Activated CD8-positive, alpha-beta T cell treated with anti-CD3 and anti-CD28 coated beads, Interleukin-2, amount 10 ng/mL, durations not matched to agents 7 days and 5 days (primary cell): ENCODE results near the gene RNF20. TPM values are rescaled to one million over a fixed set of nuclear protein-coding genes. Genes with fewer than 3 reads are reported as not detected.

Experiments
- ATAC-seq: fragments of 150-1000 bp; cut with Tn5 transposase; one replicate; pipeline ENCODE4 v1.10.0; 2021; ENCODE audit warnings: moderate library complexity
- CTCF ChIA-PET: fragments of 350-600 bp; sonication (Branson Sonifier 250); formaldehyde crosslinking; loops from one replicate; lab custom pipeline; 2021; ENCODE audit warnings: antibody characterized with exemption; lab: Charles Lee
- POLR2A ChIA-PET: fragments of 350-600 bp; sonication (Branson Sonifier 250); formaldehyde crosslinking; loops from one replicate; lab custom pipeline; 2021; ENCODE audit warnings: antibody characterized with exemption; lab: Charles Lee
- DNase-seq: peaks from one replicate; pipeline ENCODE4 v3.0.0-alpha.2; 2020
- H3K27ac Mint-ChIP-seq: one replicate; pipeline ENCODE4 v1.8.0; 2021; ENCODE audit warnings: mild to moderate bottlenecking, mixed read lengths
- H3K27me3 Mint-ChIP-seq: one replicate; pipeline ENCODE4 v1.8.0; 2021; ENCODE audit warnings: low read depth, mixed read lengths
- H3K36me3 Mint-ChIP-seq: one replicate; pipeline ENCODE4 v1.8.0; 2021; ENCODE audit warnings: low read depth, mixed read lengths
- H3K4me1 Mint-ChIP-seq: one replicate; pipeline ENCODE4 v1.8.0; 2021; ENCODE audit warnings: low read depth, mixed read lengths
- H3K4me3 Mint-ChIP-seq: one replicate; pipeline ENCODE4 v1.8.0; 2021; ENCODE audit warnings: mild to moderate bottlenecking, mixed read lengths
- H3K9me3 Mint-ChIP-seq: one replicate; pipeline ENCODE4 v1.8.0; 2022; ENCODE audit warnings: mixed read lengths; ENCODE audit not compliant: insufficient read depth
- total RNA-seq, 2 experiments: library from RNA; stranded (reverse); gene quantifications; one replicate each; pipeline ENCODE4 v1.2.3, GENCODE V29; 2021

Gene RNF20
- total RNA-seq, 2 experiments from 2014 or later, result 39.9 to 41.3 TPM

GRCh38 chr9:101591787-101592446 lies 58.3 kb downstream of the RNF20 start:
- Mint-ChIP-seq H3K27ac (no peak overlapping the region), H3K27me3 (peaks cover 5% of the 10 kb centered on the region), H3K4me3 (no peak overlapping the region), H3K4me1 (peaks cover under 1% of the 10 kb centered on the region), H3K36me3 (no peaks in the 10 kb centered on the region), H3K9me3 (no peaks in the 10 kb centered on the region)
- DNase-seq (no peak), ATAC-seq (no peak)
- CTCF ChIA-PET, result interaction anchor here (1.0 to 1.5 kb wide), 2 partner anchors 9 kb away, joined by 4 to 7 read pairs; no protein-coding TSS in a partner anchor
- POLR2A ChIA-PET, result no interaction called here

- H3K4me1 Mint-ChIP-seq, result no peaks in the 10 kb centered on the region
- no peak for DNase-seq
- no peak for ATAC-seq
- peaks cover 5% of the 10 kb centered on the region for H3K27me3 Mint-ChIP-seq
- CTCF ChIA-PET, result interaction anchor here (1.0 kb wide), 2 partner anchors 9 kb away, joined by 4 read pairs; no protein-coding TSS in a partner anchor
- H3K4me3 Mint-ChIP-seq, result no peak overlapping the region
- no peaks in the 10 kb centered on the region for H3K9me3 Mint-ChIP-seq
- no peaks in the 10 kb centered on the region for H3K36me3 Mint-ChIP-seq
- no peak overlapping the region for H3K27ac Mint-ChIP-seq
- POLR2A ChIA-PET, result no interaction called here
Observed at GRCh38 chr9:101592788-101593187, 59.1 kb downstream of the RNF20 start.

GRCh38 chr9:101593345-101593744 lies 59.7 kb downstream of the RNF20 start:
- CTCF ChIA-PET, result interaction anchor here (1.0 kb wide), 1 partner anchor 8 kb away, joined by 4 read pairs; no protein-coding TSS in a partner anchor
- Mint-ChIP-seq H3K4me1 (no peaks in the 10 kb centered on the region), H3K4me3 (no peak overlapping the region), H3K9me3 (no peaks in the 10 kb centered on the region), H3K27me3 (peaks cover 5% of the 10 kb centered on the region), H3K27ac (no peak overlapping the region), H3K36me3 (no peaks in the 10 kb centered on the region)
- POLR2A ChIA-PET, result no interaction called here
- ATAC-seq (no peak), DNase-seq (no peak)

GRCh38 chr9:101594796-101595195 lies 61.1 kb downstream of the RNF20 start, which contains the start of gene PPP3R2:
TSS of gene PPP3R2 (minus strand) at chr9:101594969. CDS start at chr9:101594921, 48 bp downstream.
- no peak for ATAC-seq
- Mint-ChIP-seq H3K27ac (no peak within 1 kb of the TSS), H3K4me1 (no peaks in the 10 kb centered on the region), H3K9me3 (no peaks in the 10 kb centered on the region), H3K27me3 (peaks cover 5% of the 10 kb centered on the region), H3K4me3 (no peak within 1 kb of the TSS), H3K36me3 (no peaks in the 10 kb centered on the region)
- DNase-seq, result no peak
- ChIA-PET CTCF (no interaction called here), POLR2A (no interaction called here)

GRCh38 chr9:101601904-101602765 lies 68.5 kb downstream of the RNF20 start:
- CTCF ChIA-PET, result interaction anchor here (0.8 to 1.4 kb wide), 3 partner anchors 9 to 11 kb away, joined by 4 to 7 read pairs (median 4); no protein-coding TSS in a partner anchor
- Mint-ChIP-seq H3K4me1 (no peaks in the 10 kb centered on the region), H3K36me3 (no peaks in the 10 kb centered on the region), H3K4me3 (no peak overlapping the region), H3K27ac (no peak overlapping the region), H3K9me3 (no peaks in the 10 kb centered on the region), H3K27me3 (peaks cover 4% of the 10 kb centered on the region)
- POLR2A ChIA-PET, result no interaction called here
- DNase-seq, result no peak
- no peak for ATAC-seq

- H3K9me3 Mint-ChIP-seq, result no peaks in the 10 kb centered on the region
- H3K27me3 Mint-ChIP-seq, result peaks cover 4% of the 10 kb centered on the region
- H3K27ac Mint-ChIP-seq, result no peak overlapping the region
- POLR2A ChIA-PET, result no interaction called here
- no peak for DNase-seq
- ATAC-seq, result no peak
- CTCF ChIA-PET, result no interaction called here
- no peaks in the 10 kb centered on the region for H3K4me1 Mint-ChIP-seq
- no peak overlapping the region for H3K4me3 Mint-ChIP-seq
- H3K36me3 Mint-ChIP-seq, result no peaks in the 10 kb centered on the region
Observed at GRCh38 chr9:101604296-101604695, 70.6 kb downstream of the RNF20 start.

- ChIA-PET CTCF (no interaction called here), POLR2A (no interaction called here)
- H3K36me3 Mint-ChIP-seq, result no peaks in the 10 kb centered on the region
- ATAC-seq (no peak), DNase-seq (no peak)
- H3K4me1 Mint-ChIP-seq, result no peaks in the 10 kb centered on the region
- no peak overlapping the region for H3K27ac Mint-ChIP-seq
- H3K4me3 Mint-ChIP-seq, result no peak overlapping the region
- H3K9me3 Mint-ChIP-seq, result no peaks in the 10 kb centered on the region
- H3K27me3 Mint-ChIP-seq, result peaks cover under 1% of the 10 kb centered on the region
Observed at GRCh38 chr9:101605547-101605946, 71.9 kb downstream of the RNF20 start.

Other genes starting within 250 kb of the RNF20 start
- gene BAAT, start 148.8 kb upstream of the RNF20 start, total RNA-seq, result not detected
- gene MRPL50, start 135.2 kb upstream of the RNF20 start, total RNA-seq, result 10 to 100 TPM in 1 of 2 experiments, 1 to 10 TPM in 1; 9.4 to 10.2 TPM
- gene ZNF189, start 135.0 kb upstream of the RNF20 start, total RNA-seq, result 10 to 100 TPM in 1 of 2 experiments, 1 to 10 TPM in 1; 9.7 to 10.4 TPM
- gene ALDOB, start 98.1 kb upstream of the RNF20 start, total RNA-seq, result not detected
- gene PPP3R2, start 61.1 kb downstream of the RNF20 start, total RNA-seq, result not detected
- not detected for gene GRIN3A, start 204.8 kb downstream of the RNF20 start, total RNA-seq